GM12891 (cell line): ENCODE data around the gene SOX10.

Experiments used
- DNase-seq: peaks from one replicate; pipeline ENCODE4 v3.0.0; 2011; ENCODE audit warnings: low spot score; ENCODE audit not compliant: insufficient read length
- FAIRE-seq: peaks from 2 replicates; lab custom pipeline; 2011; peaks lifted over from hg19 to GRCh38; lab: Jason Lieb, UNC
- PAX5 ChIP-seq: IDR thresholded peaks from 2 replicates; pipeline ENCODE4 v1.6.1; 2011; ENCODE audit warnings: low read length, moderate library complexity, mild to moderate bottlenecking; ENCODE audit not compliant: insufficient read depth, severe bottlenecking
- POLR2A ChIP-seq: IDR thresholded peaks from 2 replicates; pipeline ENCODE4 v1.6.1; 2011; ENCODE audit warnings: low read depth, low read length, control low read depth
- POLR2AphosphoS5 ChIP-seq: IDR thresholded peaks from 2 replicates; pipeline ENCODE4 v1.6.1; 2011; ENCODE audit warnings: low read depth, low read length, control low read depth
- POU2F2 ChIP-seq: IDR thresholded peaks from 2 replicates; pipeline ENCODE4 v1.6.1; 2011; ENCODE audit warnings: low read depth, mild to moderate bottlenecking, control low read depth, low read length, moderate library complexity
- SPI1 ChIP-seq: IDR thresholded peaks from 2 replicates; pipeline ENCODE4 v1.6.1; 2011; ENCODE audit warnings: low read depth, low read length, control low read depth
- TAF1 ChIP-seq: IDR thresholded peaks from 2 replicates; pipeline ENCODE4 v1.6.1; 2011; ENCODE audit warnings: low read depth, low read length, control low read depth

Gene SOX10

DNA sequence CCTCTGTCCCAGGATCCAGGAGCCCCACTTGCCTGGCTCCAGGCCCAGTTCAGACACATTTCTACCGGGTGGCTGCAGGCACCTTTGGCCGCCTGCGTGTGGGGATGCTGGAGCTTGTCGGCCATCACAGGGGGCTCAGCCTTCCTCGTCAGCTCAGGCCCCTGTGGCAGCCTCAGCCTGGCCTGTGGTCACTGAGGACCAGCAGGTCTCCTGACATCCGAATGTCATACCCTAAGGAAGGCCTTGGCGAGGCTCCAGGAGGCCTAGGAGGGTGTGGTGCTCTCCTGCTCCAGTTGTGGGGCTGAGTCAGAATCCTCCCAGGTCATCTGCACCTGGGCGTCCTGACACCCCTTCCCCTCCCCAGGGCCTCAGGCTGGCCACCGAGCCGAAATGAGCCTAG, 14.9 kb upstream of the SOX10 start:
- FAIRE-seq, result no peak
- DNase-seq, result no peak
- TF ChIP-seq POLR2A (no peak), SPI1 (no peak), POLR2AphosphoS5 (no peak), PAX5 (no peak), TAF1 (no peak), POU2F2 (no peak)

- TF ChIP-seq TAF1 (no peak), PAX5 (no peak), SPI1 (no peak), POLR2A (no peak), POU2F2 (no peak), POLR2AphosphoS5 (no peak)
- DNase-seq, result no peak
- FAIRE-seq, result no peak
Observed at GRCh38 chr22:37998543-37998942, 14.2 kb upstream of the SOX10 start.

DNA sequence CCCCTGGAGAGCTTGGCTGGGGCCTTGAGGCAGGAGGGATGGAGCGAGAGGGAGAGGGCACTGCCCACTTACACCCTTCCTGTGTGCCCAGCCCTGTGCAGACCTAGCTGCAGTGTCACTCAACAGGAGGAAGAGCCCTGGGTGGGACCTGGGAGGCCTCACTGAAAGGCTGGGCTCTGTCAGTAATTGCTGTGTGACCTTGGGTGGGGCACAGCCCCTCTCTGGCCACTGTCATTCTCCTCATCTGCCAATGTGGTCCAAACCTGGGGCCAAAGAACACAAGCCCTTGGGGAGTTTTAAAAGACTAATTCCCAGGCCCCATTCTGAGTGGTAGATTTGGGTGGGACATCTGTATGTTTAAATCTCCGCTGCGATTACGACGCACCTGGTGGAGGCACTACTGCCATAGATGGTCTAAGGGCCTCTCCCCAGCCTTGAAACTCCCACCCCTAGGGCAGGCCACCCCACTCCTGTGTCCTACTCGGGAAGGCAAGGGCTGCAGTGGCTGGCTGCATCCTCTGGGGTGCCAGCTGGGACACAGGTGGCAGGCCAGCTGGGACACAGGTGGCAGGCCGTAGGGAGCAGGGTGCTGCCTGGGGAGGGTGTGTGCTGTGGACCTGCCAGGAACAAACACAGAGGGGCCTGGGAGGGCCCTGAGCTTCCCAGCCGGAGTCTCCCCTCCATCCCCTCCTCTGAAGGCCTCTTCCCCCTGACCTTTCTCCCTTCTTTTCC, 12.3 kb upstream of the SOX10 start:
- no peak for TF ChIP-seq POU2F2
- TF ChIP-seq PAX5, result no peak
- TF ChIP-seq POLR2A, result no peak
- TF ChIP-seq TAF1, result no peak
- TF ChIP-seq SPI1, result no peak
- TF ChIP-seq POLR2AphosphoS5, result no peak
- DNase-seq, result no peak
- FAIRE-seq, result no peak

DNA sequence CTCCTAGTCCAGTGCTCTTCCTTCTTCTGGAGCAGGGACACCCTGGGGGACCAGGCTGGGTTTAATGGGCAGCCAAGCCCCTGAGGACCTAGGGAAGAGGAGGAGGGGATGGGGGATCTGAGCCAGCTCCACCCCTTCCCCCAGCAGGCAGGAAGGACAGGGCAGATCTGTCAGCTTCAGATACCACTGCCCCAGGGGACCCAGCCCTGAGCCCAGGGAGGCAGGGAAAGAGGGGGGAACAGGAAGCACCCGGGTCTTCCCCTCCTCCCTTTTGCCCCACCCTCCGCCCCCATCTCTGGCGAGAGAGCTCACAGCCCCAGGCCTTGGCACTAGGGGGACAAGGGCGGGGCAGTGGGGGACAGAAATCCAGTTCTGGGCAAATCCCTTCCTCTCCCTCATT, 11.7 kb upstream of the SOX10 start:
- no peak for TF ChIP-seq POLR2A
- no peak for TF ChIP-seq PAX5
- no peak for TF ChIP-seq TAF1
- FAIRE-seq (no peak), DNase-seq (no peak)

DNA sequence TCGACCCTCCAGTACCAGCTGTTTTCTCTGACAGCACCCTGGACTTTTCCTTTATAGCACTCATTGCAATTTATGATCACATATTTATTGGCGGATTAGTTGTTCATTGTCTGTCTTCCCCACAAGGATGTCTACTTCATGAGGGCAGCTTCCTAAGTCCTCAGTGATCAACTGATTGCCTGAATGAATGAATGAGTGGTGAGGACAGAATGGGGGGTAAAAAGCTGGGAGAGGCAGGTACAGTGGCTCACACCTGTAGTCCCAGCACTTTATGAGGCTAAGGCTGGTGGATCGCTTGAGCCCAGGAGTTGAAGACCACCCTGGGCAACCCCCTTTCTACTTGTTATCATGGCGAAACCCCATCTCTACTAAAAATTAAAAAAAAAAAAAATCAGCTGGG, 11.1 kb upstream of the SOX10 start:
- FAIRE-seq (no peak), DNase-seq (no peak)
- TF ChIP-seq TAF1 (no peak), POLR2AphosphoS5 (no peak), POU2F2 (no peak), PAX5 (no peak), SPI1 (no peak), POLR2A (no peak)

GRCh38 chr22:37994982-37995381, 10.6 kb upstream of the SOX10 start:
- TF ChIP-seq TAF1 (no peak), SPI1 (no peak), POLR2AphosphoS5 (no peak), PAX5 (no peak), POU2F2 (no peak), POLR2A (no peak)
- DNase-seq, result no peak
- FAIRE-seq, result no peak

- DNase-seq (no peak), FAIRE-seq (no peak)
- no peak for TF ChIP-seq POLR2A
- TF ChIP-seq PAX5, result no peak
- TF ChIP-seq SPI1, result no peak
- no peak for TF ChIP-seq POLR2AphosphoS5
- no peak for TF ChIP-seq POU2F2
- TF ChIP-seq TAF1, result no peak
Observed at GRCh38 chr22:37994049-37994448, 9.7 kb upstream of the SOX10 start.

GRCh38 chr22:37991731-37992442, 7.5 kb upstream of the SOX10 start:
- DNase-seq (no peak), FAIRE-seq (no peak)
- no peak for TF ChIP-seq POU2F2
- no peak for TF ChIP-seq POLR2A
- TF ChIP-seq PAX5, result no peak
- TF ChIP-seq POLR2AphosphoS5, result no peak
- TF ChIP-seq TAF1, result no peak
- TF ChIP-seq SPI1, result no peak

DNA sequence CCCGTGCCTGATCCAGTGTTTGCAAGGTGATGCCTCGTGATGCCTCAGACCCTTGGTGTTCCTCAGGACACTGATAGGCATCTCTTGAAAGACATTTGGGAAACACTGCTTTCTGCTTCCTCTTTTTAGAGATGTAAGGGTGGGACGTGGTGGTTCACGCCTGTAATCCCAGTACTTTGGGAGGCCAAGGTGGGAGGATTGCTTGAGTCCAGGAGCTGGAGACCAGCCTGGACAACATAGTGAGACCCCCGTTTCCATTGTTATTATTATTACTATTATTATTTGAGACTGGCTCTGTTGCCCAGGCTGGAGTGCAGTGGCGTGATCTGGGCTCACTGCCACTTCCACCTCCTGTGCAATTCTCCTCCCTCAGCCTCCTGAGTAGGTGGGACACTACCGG, 6.5 kb upstream of the SOX10 start:
- no peak for TF ChIP-seq SPI1
- TF ChIP-seq POU2F2, result no peak
- TF ChIP-seq PAX5, result no peak
- TF ChIP-seq POLR2A, result no peak
- no peak for TF ChIP-seq TAF1
- TF ChIP-seq POLR2AphosphoS5, result no peak
- DNase-seq (no peak), FAIRE-seq (no peak)
